Sigmoid colon (tissue), 7 donors: ENCODE results near the gene EHBP1. TPM values are rescaled to one million over a fixed set of nuclear protein-coding genes. Genes with fewer than 3 reads are reported as not detected.
"Not testable (repeated sequence)": the region's sequence is repeated elsewhere in the genome, so short reads cannot be mapped to it uniquely, and the experiment has no call there.

Source experiments
- DNase-seq: peaks from one replicate; pipeline ENCODE4 v3.0.0-alpha.2; 2019
- H3K27ac ChIP-seq, 4 donors: fragments of 200-600 bp; sonication (generic); one replicate each; pipeline ENCODE4 v1.5.1; 2016 to 2019; ENCODE audit warnings: mild to moderate bottlenecking in 1 of 4
- H3K27me3 ChIP-seq, 3 donors: fragments of 200-600 bp; sonication (generic); one replicate each; pipeline ENCODE4 v1.5.1; 2019; ENCODE audit warnings: mild to moderate bottlenecking in 1 of 3
- H3K36me3 ChIP-seq, 4 donors: fragments of 200-600 bp; sonication (generic); one replicate each; pipeline ENCODE4 v1.5.1; 2016 to 2019
- H3K4me1 ChIP-seq, 4 donors: fragments of 200-600 bp; sonication (generic); one replicate each; pipeline ENCODE4 v1.5.1; 2017 to 2019
- H3K4me3 ChIP-seq, 4 donors: fragments of 200-600 bp; sonication (generic); one replicate each; pipeline ENCODE4 v1.5.1; 2017 to 2019; ENCODE audit warnings: mild to moderate bottlenecking in 2 of 4, moderate library complexity in 1 of 4
- H3K9me3 ChIP-seq, 4 donors: fragments of 200-600 bp in 3 of 4; sonication (generic) in 3 of 4; one replicate each; pipeline versions ENCODE4 v1.5.1 to v1.6.1; 2013 to 2019
- EP300 ChIP-seq, 4 donors: sonication (generic); formaldehyde crosslinking; IDR thresholded peaks; one replicate each; pipeline ENCODE4 v1.6.1; 2017; ENCODE audit warnings: antibody characterized with exemption in 4 of 4
- POLR2A ChIP-seq, 2 donors: fragments of 450-650 bp; IDR thresholded peaks; one replicate each; pipeline ENCODE4 v1.6.1; 2016; ENCODE audit warnings: antibody characterized with exemption in 2 of 2, mild to moderate bottlenecking in 2 of 2, moderate library complexity in 2 of 2
- POLR2AphosphoS5 ChIP-seq, 4 donors: sonication (generic); formaldehyde crosslinking; IDR thresholded peaks; one replicate each; pipeline ENCODE4 v1.6.1; 2017; ENCODE audit warnings: antibody characterized with exemption in 4 of 4
- WGBS, 2 donors: extraction: QIAGEN DNeasy Blood & Tissue Kit; methylation state at CpG; one replicate each; pipeline ENCODE4 v1.1.7; 2013; 5-methylcytosine and 5-hydroxymethylcytosine counted together
- intact Hi-C: fragments of 100-400 bp; cut with DNase I; formaldehyde crosslinking; loops from one replicate; pipeline ENCODE4 v1.15.1; 2023
- polyA plus RNA-seq, 3 donors: library from polyadenylated mRNA; stranded (reverse); fragments of 200-250 nt; gene quantifications; one replicate each; pipeline ENCODE4 v1.2.3, GENCODE V29; 2013
- total RNA-seq, 4 donors: library from RNA; depleted of rRNA; stranded (reverse); fragments of >200 nt; gene quantifications; one replicate each; pipeline ENCODE4 v1.1.0, GENCODE V29; 2016
- TF ChIP-seq, protein P1 (sequence below), 4 experiments: fragments of 450-650 bp in 3 of 4; fragments of 200-600 bp in 1 of 4; IDR thresholded peaks; one replicate each; pipeline ENCODE4 v1.5.1; 2016 to 2019; ENCODE audit warnings: antibody characterized with exemption in 4 of 4, mild to moderate bottlenecking in 3 of 4, moderate library complexity in 2 of 4
- donor health status: healthy with polysubstance abuse.
- donor health status: Bipolar disorder and iron deficiency.
- donor health status: healthy.

The EHBP1 gene
- total and polyA plus RNA-seq, 7 donors, result 12.7 to 161 (median 121) TPM

DNA sequence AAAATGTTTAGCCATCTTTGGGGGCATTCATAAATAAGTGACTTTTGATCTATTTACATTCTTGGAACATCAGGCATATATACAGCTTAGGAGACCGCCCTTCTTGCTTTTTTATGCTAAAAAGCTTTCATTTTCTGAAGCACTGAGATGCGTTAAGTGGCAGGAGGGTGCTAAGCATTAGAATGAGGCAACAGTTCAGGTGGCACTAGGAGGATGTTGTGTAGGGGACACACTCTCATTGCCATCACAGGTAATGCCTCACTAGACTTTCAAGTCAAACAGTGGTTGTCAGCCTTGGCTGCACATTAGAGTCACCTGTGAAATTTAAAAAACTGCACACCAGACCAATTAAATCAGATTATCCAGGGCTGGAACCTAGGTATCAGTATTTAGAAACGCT, 39.1 kb downstream of the EHBP1 start:
- Histone ChIP-seq H3K27me3 (no peaks in the 10 kb centered on the region), H3K27ac (peak overlapping the region in 1 of 4 donors; percentile 29), H3K4me1 (peaks cover 0 to 77% (median 61%) of the 10 kb centered on the region in 4 donors), H3K9me3 (no peaks in the 10 kb centered on the region), H3K36me3 (no peaks in the 10 kb centered on the region), H3K4me3 (no peak overlapping the region)
- intact Hi-C loops, result no loop called here
- WGBS, 2 donors, result 91 to 96% methylated on average over 3 of the region's 3 CpGs
- no peak for TF ChIP-seq EP300 (IDR thresholded peaks at IDR 0.05)
- no peak for TF ChIP-seq POLR2A (IDR thresholded peaks at IDR 0.05)
- TF ChIP-seq POLR2AphosphoS5 (IDR thresholded peaks at IDR 0.05), result no peak
- TF ChIP-seq, protein P1, sequence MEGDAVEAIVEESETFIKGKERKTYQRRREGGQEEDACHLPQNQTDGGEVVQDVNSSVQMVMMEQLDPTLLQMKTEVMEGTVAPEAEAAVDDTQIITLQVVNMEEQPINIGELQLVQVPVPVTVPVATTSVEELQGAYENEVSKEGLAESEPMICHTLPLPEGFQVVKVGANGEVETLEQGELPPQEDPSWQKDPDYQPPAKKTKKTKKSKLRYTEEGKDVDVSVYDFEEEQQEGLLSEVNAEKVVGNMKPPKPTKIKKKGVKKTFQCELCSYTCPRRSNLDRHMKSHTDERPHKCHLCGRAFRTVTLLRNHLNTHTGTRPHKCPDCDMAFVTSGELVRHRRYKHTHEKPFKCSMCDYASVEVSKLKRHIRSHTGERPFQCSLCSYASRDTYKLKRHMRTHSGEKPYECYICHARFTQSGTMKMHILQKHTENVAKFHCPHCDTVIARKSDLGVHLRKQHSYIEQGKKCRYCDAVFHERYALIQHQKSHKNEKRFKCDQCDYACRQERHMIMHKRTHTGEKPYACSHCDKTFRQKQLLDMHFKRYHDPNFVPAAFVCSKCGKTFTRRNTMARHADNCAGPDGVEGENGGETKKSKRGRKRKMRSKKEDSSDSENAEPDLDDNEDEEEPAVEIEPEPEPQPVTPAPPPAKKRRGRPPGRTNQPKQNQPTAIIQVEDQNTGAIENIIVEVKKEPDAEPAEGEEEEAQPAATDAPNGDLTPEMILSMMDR (IDR thresholded peaks at IDR 0.05), result no peak
- no peak for DNase-seq

DNA sequence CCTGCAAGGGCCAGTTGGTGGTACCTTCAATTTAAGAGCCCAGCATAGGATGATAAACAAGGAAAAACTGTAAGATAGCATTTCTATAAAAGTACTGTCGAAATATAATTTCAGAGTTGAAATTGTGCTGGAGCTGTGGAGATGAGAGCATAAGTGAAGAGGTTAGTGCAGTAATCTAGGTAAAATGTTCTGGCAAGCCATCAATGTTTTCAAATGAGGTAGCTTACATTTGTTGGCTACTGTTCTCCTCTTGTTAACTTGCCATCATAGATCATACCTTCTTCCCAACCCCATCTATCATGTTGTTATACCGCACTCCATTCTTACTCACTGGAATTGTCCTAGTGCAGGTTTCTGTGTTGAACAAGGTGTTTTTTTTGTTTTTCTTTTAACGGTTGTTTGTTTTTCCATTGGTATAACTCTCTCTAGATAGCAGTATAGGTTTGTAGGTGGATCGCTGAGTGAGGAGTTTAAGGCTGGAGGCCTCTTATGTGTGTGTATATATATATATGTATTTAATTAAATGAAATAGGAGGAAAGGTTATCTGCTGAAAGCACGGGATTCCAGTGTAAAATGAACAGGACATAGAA, 40.5 kb downstream of the EHBP1 start:
- no peak for DNase-seq
- Histone ChIP-seq H3K4me3 (no peak overlapping the region), H3K4me1 (peaks cover 0 to 65% (median 50%) of the 10 kb centered on the region in 4 donors), H3K27ac (peak overlapping the region in 2 of 4 donors; percentile 32 to 42), H3K9me3 (no peaks in the 10 kb centered on the region), H3K36me3 (no peaks in the 10 kb centered on the region), H3K27me3 (no peaks in the 10 kb centered on the region)
- TF ChIP-seq POLR2A (IDR thresholded peaks at IDR 0.05) (no peak), EP300 (IDR thresholded peaks at IDR 0.05) (no peak), POLR2AphosphoS5 (IDR thresholded peaks at IDR 0.05) (no peak)
- TF ChIP-seq, protein P1 (IDR thresholded peaks at IDR 0.05), result no peak
- 88 to 94% methylated on average over 5 of the region's 5 CpGs for WGBS, 2 donors
- intact Hi-C loops, result no loop called here

DNA sequence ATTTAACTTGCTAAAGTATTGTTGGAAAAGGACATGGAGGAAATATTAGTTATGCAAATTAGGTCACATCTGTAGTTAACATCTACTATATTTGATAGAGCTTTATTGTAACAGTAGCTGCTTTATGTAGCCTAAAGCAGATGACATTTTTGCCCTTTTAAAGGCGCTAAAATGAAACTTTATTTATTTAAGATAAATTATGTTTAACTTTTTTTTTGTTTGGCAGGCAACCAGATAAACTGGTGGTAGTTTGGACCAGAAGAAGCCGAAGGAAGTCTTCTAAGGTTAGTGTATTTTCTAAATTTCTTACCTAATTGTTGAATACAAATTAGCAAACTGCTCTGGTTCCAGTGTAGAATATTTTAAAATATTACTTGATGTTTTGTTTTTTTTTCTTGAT, 41.7 kb downstream of the EHBP1 start:
- Histone ChIP-seq H3K4me1 (peaks cover 0 to 55% (median 42%) of the 10 kb centered on the region in 4 donors), H3K27me3 (no peaks in the 10 kb centered on the region), H3K36me3 (no peaks in the 10 kb centered on the region), H3K9me3 (no peaks in the 10 kb centered on the region), H3K4me3 (no peak overlapping the region), H3K27ac (peak overlapping the region in 2 of 4 donors; percentile 9 to 45)
- intact Hi-C loops, result no loop called here
- no peak for DNase-seq
- no peak for TF ChIP-seq POLR2A (IDR thresholded peaks at IDR 0.05)
- TF ChIP-seq POLR2AphosphoS5 (IDR thresholded peaks at IDR 0.05), result no peak
- TF ChIP-seq, protein P1 (IDR thresholded peaks at IDR 0.05), result no peak
- no peak for TF ChIP-seq EP300 (IDR thresholded peaks at IDR 0.05)
- WGBS, 2 donors, result 16 to 57% methylated on average over 2 of the region's 2 CpGs

DNA sequence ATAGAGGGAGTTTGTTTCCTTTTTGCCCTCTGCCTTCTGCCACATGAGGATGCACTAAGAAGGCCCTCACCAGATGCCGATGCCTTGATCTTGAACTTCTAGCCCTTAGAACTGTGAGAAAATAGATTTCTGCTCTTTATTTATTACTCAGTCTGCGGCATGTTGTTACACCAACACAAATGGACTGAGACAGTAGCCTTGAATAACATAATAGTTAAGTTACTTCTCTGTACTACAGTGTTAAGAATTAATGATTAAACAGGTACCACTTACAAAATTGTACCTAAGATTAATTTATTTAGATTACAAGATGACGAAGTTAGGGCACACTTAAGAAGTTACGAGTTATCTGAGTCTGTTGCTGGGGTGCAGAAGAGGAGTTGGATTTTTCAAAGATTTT, 42.4 kb downstream of the EHBP1 start:
- no peak for DNase-seq
- TF ChIP-seq POLR2AphosphoS5 (IDR thresholded peaks at IDR 0.05) (no peak), POLR2A (IDR thresholded peaks at IDR 0.05) (no peak), EP300 (IDR thresholded peaks at IDR 0.05) (no peak)
- TF ChIP-seq, protein P1 (IDR thresholded peaks at IDR 0.05), result no peak
- intact Hi-C loops, result no loop called here
- Histone ChIP-seq H3K27ac (peak overlapping the region in 1 of 4 donors; percentile 45), H3K27me3 (no peaks in the 10 kb centered on the region), H3K4me3 (no peak overlapping the region), H3K9me3 (no peaks in the 10 kb centered on the region), H3K4me1 (peaks cover 0 to 48% (median 38%) of the 10 kb centered on the region in 4 donors), H3K36me3 (no peaks in the 10 kb centered on the region)
- 70 to 88% methylated on average over 4 of the region's 4 CpGs for WGBS, 2 donors

DNA sequence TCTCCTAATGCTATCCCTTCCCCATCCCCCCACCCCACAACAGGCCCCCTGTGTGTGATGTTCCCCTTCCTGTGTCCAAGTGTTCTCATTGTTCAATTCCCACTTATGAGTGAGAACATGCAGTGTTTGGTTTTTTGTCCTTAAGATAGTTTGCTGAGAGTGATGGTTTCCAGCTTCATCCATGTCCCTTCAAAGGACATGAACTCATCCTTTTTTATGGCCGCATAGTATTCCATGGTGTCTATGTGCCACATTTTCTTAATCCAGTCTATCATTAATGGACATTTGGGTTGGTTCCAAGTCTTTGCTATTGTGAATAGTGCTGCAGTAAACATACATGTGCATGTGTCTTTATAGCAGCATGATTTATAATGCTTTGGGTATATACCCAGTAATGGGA, 43.6 kb downstream of the EHBP1 start:
- H3K27ac ChIP-seq, H3K36me3 ChIP-seq, H3K27me3 ChIP-seq, H3K9me3 ChIP-seq, intact Hi-C loops, H3K4me3 ChIP-seq, DNase-seq: not testable (repeated sequence)
- peaks cover 0 to 35% (median 27%) of the 10 kb centered on the region in 4 donors for H3K4me1 ChIP-seq
- 94% methylated on average over 1 of the region's 1 CpG for WGBS, 2 donors
